ENCODE results near the gene SSBP3.

DNA sequence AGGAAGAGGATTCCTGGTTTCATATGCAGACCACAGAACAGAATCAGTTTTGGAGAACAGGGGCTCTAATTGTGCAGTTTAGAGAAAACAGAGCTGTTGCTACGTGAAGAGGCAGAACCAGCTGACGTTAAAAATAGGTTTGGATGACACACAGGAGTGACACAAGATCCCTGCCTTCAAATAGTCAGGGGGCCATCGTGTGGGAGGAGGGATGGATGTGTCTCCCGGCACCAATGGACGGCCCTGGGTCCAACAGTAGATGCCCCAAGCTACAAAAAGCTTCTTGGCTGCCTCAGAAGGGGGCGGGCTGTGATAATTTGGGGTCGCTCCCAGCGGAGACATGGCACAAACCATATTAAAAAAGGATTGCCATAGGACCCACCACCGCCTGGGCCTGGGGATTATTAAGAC is 118.4 kb downstream of the SSBP3 start:
- TF ChIP-seq CTCF (IDR thresholded peaks at IDR 0.05 in 2 of 3, conservative IDR thresholded peaks at IDR 0.05 in 1 of 3; ENCODE audit: borderline replicate concordance in 1 of 3, insufficient read depth in 1 of 3, low read depth in 2 of 3, low read length in 2 of 3): no peak
- TF ChIP-seq YY1 (IDR thresholded peaks at IDR 0.05; ENCODE audit: extremely low read depth, insufficient replicate concordance, low read depth, low read length): no peak
- no peak for TF ChIP-seq POLR2AphosphoS5 (IDR thresholded peaks at IDR 0.05; ENCODE audit: low read depth, low read length)
- TF ChIP-seq ZFX (IDR thresholded peaks at IDR 0.05): no peak
- no peak for TF ChIP-seq EZH2 (IDR thresholded peaks at IDR 0.05)
